Measurements from ENCODE around the gene IFITM10.

The IFITM10 gene

GRCh38 chr11:1777737-1778136 lies 27.3 kb upstream of the IFITM10 start:
- no peak for DNase-seq

- no peak for DNase-seq
These were observed 26.7 kb upstream of the IFITM10 start for GRCh38 chr11:1776944-1777715.

GRCh38 chr11:1776331-1776851 lies 26.0 kb upstream of the IFITM10 start:
- DNase-seq, result no peak

- no peak for DNase-seq
These were observed 24.5 kb upstream of the IFITM10 start for GRCh38 chr11:1774886-1775285.

- DNase-seq, result no peak
These were observed 23.7 kb upstream of the IFITM10 start for GRCh38 chr11:1773994-1774550.

GRCh38 chr11:1773131-1773993 lies 23.0 kb upstream of the IFITM10 start:
- DNase-seq, result no peak

GRCh38 chr11:1772270-1773130 lies 22.1 kb upstream of the IFITM10 start:
- peak; percentile 96 for DNase-seq

- DNase-seq, result peak; percentile 71
These were observed 21.3 kb upstream of the IFITM10 start for GRCh38 chr11:1771700-1772099.

GRCh38 chr11:1771273-1771672 lies 20.9 kb upstream of the IFITM10 start:
- no peak for DNase-seq

GRCh38 chr11:1770528-1770927 lies 20.1 kb upstream of the IFITM10 start:
- DNase-seq, result no peak

GRCh38 chr11:1770061-1770460 lies 19.7 kb upstream of the IFITM10 start:
- DNase-seq, result no peak

- DNase-seq, result peak; percentile 16
These were observed 19.0 kb upstream of the IFITM10 start for GRCh38 chr11:1769304-1769936.

- no peak for DNase-seq
These were observed 17.7 kb upstream of the IFITM10 start for GRCh38 chr11:1768141-1768469.

- no peak for DNase-seq
These were observed 17.2 kb upstream of the IFITM10 start for GRCh38 chr11:1767399-1768140.

- no peak for DNase-seq
These were observed 16.5 kb upstream of the IFITM10 start for GRCh38 chr11:1766719-1767398.

- DNase-seq, result no peak
These were observed 15.7 kb upstream of the IFITM10 start for GRCh38 chr11:1765871-1766718.

GRCh38 chr11:1763796-1764661 lies 13.6 kb upstream of the IFITM10 start, which contains the start of gene CTSD:
Gene CTSD (minus strand): TSS chr11:1763927. CDS start chr11:1763859, 68 bp downstream.
- DNase-seq, result peak; percentile 79

GRCh38 chr11:1763336-1763795 lies 13.0 kb upstream of the IFITM10 start:
- DNase-seq, result no peak

All from fibroblast of skin of abdomen (primary cell).